H1 (cell line): ENCODE results near the gene ARF6. TPM values are rescaled to one million over a fixed set of nuclear protein-coding genes. Genes with fewer than 3 reads are reported as not detected.

Experiments used
- CTCF ChIA-PET: fragments of 300-600 bp; sonication (Branson Sonifier 250); formaldehyde crosslinking; loops from one replicate; lab custom pipeline; 2021; ENCODE audit not compliant: partially characterized antibody; lab: Charles Lee
- POLR2A ChIA-PET: fragments of 300-600 bp; sonication (Branson Sonifier 250); formaldehyde crosslinking; loops from one replicate; lab custom pipeline; 2021; ENCODE audit warnings: inconsistent platforms; ENCODE audit not compliant: partially characterized antibody; lab: Charles Lee
- DNase-seq, 2 experiments: peaks; one replicate each; pipeline versions ENCODE4 v3.0.0 to v3.0.0-alpha.2; 2010 to 2022; ENCODE audit warnings: low spot score in 2 of 2, low read depth in 1 of 2, mixed read lengths in 1 of 2
- FAIRE-seq: peaks from 2 replicates; lab custom pipeline; 2011; peaks lifted over from hg19 to GRCh38; lab: Jason Lieb, UNC
- H2AFZ ChIP-seq: 2 replicates; pipeline ENCODE4 v1.8.1; 2012; ENCODE audit warnings: low read length, inconsistent platforms
- H2AK5ac ChIP-seq: 2 replicates; pipeline ENCODE4 v1.6.1; 2013; ENCODE audit warnings: low read depth, low read length
- H2BK120ac ChIP-seq: replicated peaks from 2 replicates; pipeline ENCODE3; 2013; ENCODE audit warnings: low read depth, low read length, inconsistent platforms
- H2BK12ac ChIP-seq: 2 replicates; pipeline ENCODE4 v1.6.1; 2013; ENCODE audit warnings: low read depth, low read length
- H2BK15ac ChIP-seq: 2 replicates; pipeline ENCODE4 v1.6.1; 2013; ENCODE audit warnings: low read length
- H2BK20ac ChIP-seq: 2 replicates; pipeline ENCODE4 v1.6.1; 2013; ENCODE audit warnings: low read length
- H2BK5ac ChIP-seq: 2 replicates; pipeline ENCODE4 v1.6.1; 2013; ENCODE audit warnings: low read depth, low read length
- H3K14ac ChIP-seq: 2 replicates; pipeline ENCODE4 v1.6.1; 2013; ENCODE audit warnings: inconsistent platforms; ENCODE audit not compliant: insufficient read length
- H3K18ac ChIP-seq: 2 replicates; pipeline ENCODE4 v1.6.1; 2013; ENCODE audit warnings: low read length; ENCODE audit errors: extremely low read depth
- H3K23ac ChIP-seq: 2 replicates; pipeline ENCODE4 v1.6.1; 2013; ENCODE audit warnings: inconsistent platforms; ENCODE audit not compliant: insufficient read length
- H3K23me2 ChIP-seq: 2 replicates; pipeline ENCODE4 v1.6.1; 2013; ENCODE audit warnings: low read depth, low read length
- H3K27ac ChIP-seq: 2 replicates; pipeline ENCODE4 v1.6.1; 2011; ENCODE audit warnings: low read depth, low read length, inconsistent platforms
- H3K27me3 ChIP-seq, 4 experiments: replicated peaks in 1 of 4; 1 replicate in 1 of 4; 2 replicates in 3 of 4; pipeline versions ENCODE4 v1.6.1 to v1.8.1; 2011 to 2013; ENCODE audit warnings: low read length in 3 of 4, mild to moderate bottlenecking in 3 of 4, inconsistent platforms in 2 of 4, mixed read lengths in 2 of 4, moderate library complexity in 1 of 4; ENCODE audit not compliant: control insufficient read depth in 3 of 4, insufficient read depth in 3 of 4; ENCODE audit errors: extremely low read depth in 1 of 4
- H3K36me3 ChIP-seq, 4 experiments: 2 replicates each; pipeline versions ENCODE4 v1.6.1 to v1.8.1; 2011 to 2013; ENCODE audit warnings: mild to moderate bottlenecking in 4 of 4, low read length in 3 of 4, moderate library complexity in 2 of 4, control low read depth in 1 of 4, inconsistent platforms in 1 of 4; ENCODE audit not compliant: insufficient read depth in 4 of 4, control insufficient read depth in 2 of 4
- H3K4ac ChIP-seq: replicated peaks from 2 replicates; pipeline ENCODE3; 2013; ENCODE audit warnings: low read length, low read depth, mixed read lengths, inconsistent platforms; ENCODE audit not compliant: insufficient read length
- H3K4me1 ChIP-seq, 4 experiments: replicated peaks in 1 of 4; 1 replicate in 1 of 4; 2 replicates in 3 of 4; pipeline versions ENCODE4 v1.6.1 to v1.8.1; 2011 to 2013; ENCODE audit warnings: low read length in 3 of 4, inconsistent platforms in 2 of 4, mixed read lengths in 1 of 4; ENCODE audit not compliant: insufficient read depth in 4 of 4, control insufficient read depth in 3 of 4
- H3K4me2 ChIP-seq, 2 experiments: 2 replicates each; pipeline versions ENCODE4 v1.6.1 to v1.8.1; 2011 to 2013; ENCODE audit warnings: low read depth in 2 of 2, low read length in 2 of 2, control low read depth in 1 of 2, inconsistent platforms in 1 of 2, mild to moderate bottlenecking in 1 of 2; ENCODE audit not compliant: insufficient read depth in 1 of 2
- H3K4me3 ChIP-seq, 4 experiments: fragments of 200-600, 300-600 bp in 1 of 4; sonication (generic), shearing (Covaris generic), sonication (Bioruptor Twin) in 1 of 4; 2 replicates each; pipeline versions ENCODE4 v1.5.1 to v1.8.1; 2011 to 2016; ENCODE audit warnings: low read length in 4 of 4, low read depth in 3 of 4, control low read depth in 2 of 4, inconsistent platforms in 2 of 4, mild to moderate bottlenecking in 2 of 4, mixed read lengths in 1 of 4, moderate library complexity in 1 of 4; ENCODE audit not compliant: insufficient read depth in 2 of 4; ENCODE audit errors: extremely low read depth in 1 of 4
- H3K56ac ChIP-seq: replicated peaks from 2 replicates; pipeline ENCODE3; 2013; ENCODE audit warnings: low read depth, mild to moderate bottlenecking, mixed read lengths, low read length, inconsistent platforms; ENCODE audit not compliant: insufficient read length
- H3K79me1 ChIP-seq: 2 replicates; pipeline ENCODE4 v1.6.1; 2013; ENCODE audit warnings: low read depth, low read length, control low read depth
- H3K79me2 ChIP-seq, 2 experiments: 2 replicates each; pipeline versions ENCODE4 v1.6.1 to v1.8.1; 2012 to 2013; ENCODE audit warnings: low read length in 2 of 2, mild to moderate bottlenecking in 2 of 2, inconsistent platforms in 1 of 2; ENCODE audit not compliant: insufficient read depth in 2 of 2, control insufficient read depth in 1 of 2
- H3K9ac ChIP-seq, 4 experiments: replicated peaks in 1 of 4; 1 replicate in 1 of 4; 2 replicates in 3 of 4; pipeline versions ENCODE4 v1.6.1 to v1.8.1; 2011 to 2013; ENCODE audit warnings: low read depth in 3 of 4, low read length in 3 of 4, control low read depth in 2 of 4, mild to moderate bottlenecking in 2 of 4, moderate library complexity in 2 of 4, inconsistent platforms in 1 of 4; ENCODE audit errors: extremely low read depth in 1 of 4
- H3K9me3 ChIP-seq, 2 experiments: 2 replicates each; pipeline versions ENCODE4 v1.6.1 to v1.8.1; 2012 to 2013; ENCODE audit warnings: mild to moderate bottlenecking in 2 of 2, moderate library complexity in 2 of 2, control low read depth in 1 of 2, inconsistent platforms in 1 of 2, low read depth in 1 of 2, low read length in 1 of 2, mixed read lengths in 1 of 2; ENCODE audit not compliant: insufficient read depth in 2 of 2
- H4K20me1 ChIP-seq, 2 experiments: replicated peaks in 1 of 2; 2 replicates each; pipeline versions ENCODE3 to v1.8.1; 2011 to 2013; ENCODE audit warnings: inconsistent platforms in 2 of 2, low read length in 2 of 2, mild to moderate bottlenecking in 1 of 2; ENCODE audit not compliant: insufficient read depth in 2 of 2, control insufficient read depth in 1 of 2
- H4K5ac ChIP-seq: 2 replicates; pipeline ENCODE4 v1.6.1; 2013; ENCODE audit warnings: low read length, low read depth, mixed read lengths, inconsistent platforms; ENCODE audit not compliant: insufficient read length
- H4K8ac ChIP-seq: 2 replicates; pipeline ENCODE4 v1.8.0; 2013; ENCODE audit warnings: mild to moderate bottlenecking, moderate library complexity, low read length, inconsistent platforms; ENCODE audit not compliant: insufficient read depth; ENCODE audit errors: extremely low read depth
- H4K91ac ChIP-seq: replicated peaks from 2 replicates; pipeline ENCODE3; 2013; ENCODE audit warnings: low read length, mixed read lengths, inconsistent platforms; ENCODE audit not compliant: insufficient read length
- KDM1A ChIP-seq: fragments of 200-600, 300-600 bp; sonication (generic); IDR thresholded peaks from 2 replicates; pipeline ENCODE4 v1.7.1; 2016; ENCODE audit warnings: mild to moderate bottlenecking, low read length, borderline replicate concordance
- POLR2A ChIP-seq, 2 experiments: IDR thresholded peaks; 1 replicate in 1 of 2; 2 replicates in 1 of 2; pipeline ENCODE4 v1.6.1; 2011; ENCODE audit warnings: low read depth in 2 of 2, low read length in 2 of 2, mild to moderate bottlenecking in 2 of 2; ENCODE audit errors: control extremely low read depth in 1 of 2
- POLR2AphosphoS5 ChIP-seq: IDR thresholded peaks from 2 replicates; pipeline ENCODE4 v1.6.1; 2011; ENCODE audit warnings: low read depth, low read length
- SAP30 ChIP-seq: fragments of 300-600 bp; sonication (generic); IDR thresholded peaks from 2 replicates; pipeline ENCODE4 v1.7.1; 2012; ENCODE audit warnings: low read length, moderate library complexity, mild to moderate bottlenecking, inconsistent platforms; ENCODE audit not compliant: insufficient read depth, insufficient replicate concordance
- SIN3A ChIP-seq, 2 experiments: IDR thresholded peaks in 1 of 2; conservative IDR thresholded peaks in 1 of 2; 2 replicates each; pipeline ENCODE4 v1.6.1; 2011 to 2012; ENCODE audit warnings: low read length in 2 of 2, improper control_type of control experiment in 1 of 2, low read depth in 1 of 2, mild to moderate bottlenecking in 1 of 2
- SIX5 ChIP-seq: IDR thresholded peaks from 2 replicates; pipeline ENCODE4 v1.6.1; 2011; ENCODE audit warnings: mild to moderate bottlenecking, low read depth, low read length
- SP2 ChIP-seq: IDR thresholded peaks from 2 replicates; pipeline ENCODE4 v1.6.1; 2012; ENCODE audit warnings: mild to moderate bottlenecking, low read length, inconsistent platforms
- TCF12 ChIP-seq: IDR thresholded peaks from 2 replicates; pipeline ENCODE4 v1.6.1; 2011; ENCODE audit warnings: low read depth, mild to moderate bottlenecking, low read length
- YY1 ChIP-seq: IDR thresholded peaks from 2 replicates; pipeline ENCODE4 v1.6.1; 2011; ENCODE audit warnings: low read depth, mild to moderate bottlenecking, low read length
- WGBS, 2 experiments: shearing (Covaris generic) in 1 of 2; methylation state at CpG; one replicate each; pipeline versions ENCODE4 v1.1.6 to v1.1.7; 2013 to 2015; ENCODE audit warnings: low lambda C conversion rate in 2 of 2, mixed read lengths in 2 of 2, inconsistent platforms in 1 of 2, low coverage in 1 of 2, missing lambda C conversion rate in 1 of 2; ENCODE audit not compliant: insufficient replicate concordance in 2 of 2, insufficient coverage in 1 of 2, insufficient read length in 1 of 2; ENCODE audit errors: extremely low coverage in 1 of 2, missing lambda C conversion rate in 1 of 2; 5-methylcytosine and 5-hydroxymethylcytosine counted together
- polyA plus RNA-seq, 7 experiments: library from polyadenylated mRNA; depleted of rRNA in 3 of 7; stranded (reverse) in 5 of 7; unstranded in 2 of 7; fragments of >200 nt in 5 of 7; fragments of 200-250 nt in 2 of 7; gene quantifications; 1 replicate in 5 of 7; 2 replicates in 1 of 7; 4 replicates in 1 of 7; pipeline versions ENCODE4 v1.2.1 to v1.2.3, GENCODE V29; 2011 to 2013; ENCODE audit warnings: missing spikeins in 2 of 7, mixed read lengths in 2 of 7
- total RNA-seq: library from RNA; stranded (reverse); fragmentation: NEBNext Ultra II Directional; extraction: Animal tissue kit (Norgen Biotek cat#: 25700); gene quantifications from 2 replicates; pipeline ENCODE4 v1.2.1, GENCODE V29; 2021
- TF ChIP-seq, protein P1 (sequence below): IDR thresholded peaks from 2 replicates; pipeline ENCODE4 v1.6.1; 2011; ENCODE audit warnings: low read depth, mild to moderate bottlenecking, low read length; ENCODE audit not compliant: insufficient read depth

ARF6 gene
- total and polyA plus RNA-seq, 2 of the 8 experiments (the other 6 are each of a cell fraction or from before 2014, with no cell fraction given) = 17.2 to 56.7 TPM

DNA sequence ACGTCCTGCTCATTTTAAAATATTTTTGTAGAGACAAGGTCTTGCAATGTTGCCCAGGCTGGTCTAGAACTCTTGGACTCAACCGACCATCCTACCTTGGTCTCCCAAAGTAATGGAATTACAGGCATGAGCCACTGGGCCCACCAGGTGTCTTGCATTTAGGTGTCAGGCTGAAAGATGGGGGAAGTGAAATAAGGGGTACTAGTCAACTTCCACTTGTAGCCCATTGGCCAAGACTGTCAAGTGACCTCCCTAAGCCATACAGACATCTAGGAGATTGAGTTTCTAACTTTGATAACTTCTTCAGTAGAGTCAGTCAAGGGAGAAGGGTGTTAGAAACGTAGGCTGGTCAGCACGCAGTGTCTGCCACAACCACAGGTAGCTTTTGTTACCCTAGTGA is 32.0 kb downstream of the ARF6 start:
- ChIA-PET CTCF (interaction anchor here (0.6 to 2.3 kb wide), 3 partner anchors 9 to 179 kb away, joined by 3 to 12 read pairs (median 4); no protein-coding TSS in a partner anchor), POLR2A (no interaction called here)
- H3K18ac ChIP-seq = no peak overlapping the region
- no peak overlapping the region for H2BK15ac ChIP-seq
- H3K27ac ChIP-seq = no peak overlapping the region
- no peaks in the 10 kb centered on the region for H3K79me2 ChIP-seq
- no peaks in the 10 kb centered on the region for H3K27me3 ChIP-seq
- no peak overlapping the region for H4K5ac ChIP-seq
- H4K8ac ChIP-seq = no peak overlapping the region
- no peak overlapping the region for H3K14ac ChIP-seq
- H3K23ac ChIP-seq = no peak overlapping the region
- H4K91ac ChIP-seq = no peak overlapping the region
- no peak overlapping the region for H2AK5ac ChIP-seq
- H3K9me3 ChIP-seq = no peaks in the 10 kb centered on the region
- no peaks in the 10 kb centered on the region for H3K36me3 ChIP-seq
- TF ChIP-seq SIX5 (no peak), SAP30 (no peak), YY1 (no peak), SP2 (no peak), TCF12 (no peak), SIN3A (conservative IDR thresholded peaks at IDR 0.05 in 1 of 2, IDR thresholded peaks at IDR 0.05 in 1 of 2; ENCODE audit: low read depth in 1 of 2, low read length in 2 of 2) (no peak), POLR2AphosphoS5 (no peak), POLR2A (IDR thresholded peaks at IDR 0.05; ENCODE audit: control extremely low read depth in 1 of 2, low read depth in 2 of 2, low read length in 2 of 2) (no peak), KDM1A (no peak)
- TF ChIP-seq, protein P1, sequence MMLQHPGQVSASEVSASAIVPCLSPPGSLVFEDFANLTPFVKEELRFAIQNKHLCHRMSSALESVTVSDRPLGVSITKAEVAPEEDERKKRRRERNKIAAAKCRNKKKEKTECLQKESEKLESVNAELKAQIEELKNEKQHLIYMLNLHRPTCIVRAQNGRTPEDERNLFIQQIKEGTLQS = no peak
- WGBS, 2 experiments = 81% methylated on average over 4 of the region's 4 CpGs; no CpG with 5 or more reads in 1 of the 2 experiments
- H2AFZ ChIP-seq = no peak overlapping the region
- H2BK5ac ChIP-seq = no peak overlapping the region
- no peak overlapping the region for H3K56ac ChIP-seq
- H3K4ac ChIP-seq = no peak overlapping the region
- no peak overlapping the region for H2BK20ac ChIP-seq
- no peak overlapping the region for H3K4me3 ChIP-seq
- peak in 1 of 2 experiments; percentile 11 for DNase-seq
- H2BK120ac ChIP-seq = no peak overlapping the region
- H2BK12ac ChIP-seq = no peak overlapping the region
- no peak overlapping the region for H3K9ac ChIP-seq
- no peak for FAIRE-seq
- H3K79me1 ChIP-seq = no peaks in the 10 kb centered on the region
- no peaks in the 10 kb centered on the region for H3K4me1 ChIP-seq
- no peaks in the 10 kb centered on the region for H4K20me1 ChIP-seq
- H3K4me2 ChIP-seq = no peak overlapping the region
- H3K23me2 ChIP-seq = 0 out of 2 replicates have a peak, but pooled peaks cover 1% of the 10 kb centered on the region
